ENCODE results near the gene SELENBP1. TPM values are rescaled to one million over a fixed set of nuclear protein-coding genes. Genes with fewer than 3 reads are reported as not detected.

The SELENBP1 gene
- total and polyA plus RNA-seq, 9 of the 15 experiments (the other 6 are each of a cell fraction or from before 2014, with no cell fraction given) = 25.8 to 81.2 (median 47.1) TPM

DNA sequence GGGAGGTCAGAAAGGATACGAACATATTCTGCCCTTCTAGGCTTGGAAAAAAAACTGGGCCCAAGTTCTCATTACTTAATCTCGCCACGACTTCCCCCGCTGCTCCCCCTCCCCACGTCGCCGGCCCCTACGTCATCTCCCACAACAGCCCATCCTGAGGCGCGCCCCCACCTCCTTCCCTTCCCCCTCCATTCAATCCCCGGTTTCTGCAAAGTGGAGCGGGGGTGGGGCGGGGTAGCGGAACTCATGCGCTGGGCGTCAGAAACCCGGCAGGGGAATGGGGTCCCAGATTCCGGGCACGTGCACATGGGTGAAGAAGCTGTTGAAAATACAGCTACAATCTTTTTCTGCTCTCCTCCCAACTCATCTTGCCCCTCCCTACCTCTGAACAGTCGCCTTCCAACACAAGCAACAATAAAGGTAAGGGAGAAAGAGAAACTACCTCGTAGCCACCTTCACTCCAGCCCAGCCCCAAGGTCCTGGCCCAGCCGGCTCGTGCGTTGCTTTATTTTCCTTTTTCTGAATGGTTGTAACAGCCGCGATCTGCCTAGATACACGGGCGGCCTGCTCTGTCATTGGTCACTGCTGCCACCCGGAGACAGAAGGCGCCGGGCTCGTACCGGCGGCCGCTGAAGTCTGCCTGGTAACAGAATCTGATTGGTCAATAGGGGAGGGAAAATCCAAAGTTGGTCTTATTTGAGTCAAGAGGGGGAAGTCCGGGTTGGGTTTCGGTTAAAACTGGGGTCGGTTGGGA is 25.6 kb downstream of the SELENBP1 start, which contains the start of gene RFX5 (continued):
- no peak for TF ChIP-seq ZNF561 (CRISPR knock-in tag; conservative IDR thresholded peaks at IDR 0.05)
- no peak for TF ChIP-seq ZFP1 (CRISPR knock-in tag; IDR thresholded peaks at IDR 0.05)
- TF ChIP-seq FOXJ3 (CRISPR knock-in tag; IDR thresholded peaks at IDR 0.05) = no peak
- no peak for TF ChIP-seq CHD1 (IDR thresholded peaks at IDR 0.05; ENCODE audit: low read length)
- TF ChIP-seq, protein P1, sequence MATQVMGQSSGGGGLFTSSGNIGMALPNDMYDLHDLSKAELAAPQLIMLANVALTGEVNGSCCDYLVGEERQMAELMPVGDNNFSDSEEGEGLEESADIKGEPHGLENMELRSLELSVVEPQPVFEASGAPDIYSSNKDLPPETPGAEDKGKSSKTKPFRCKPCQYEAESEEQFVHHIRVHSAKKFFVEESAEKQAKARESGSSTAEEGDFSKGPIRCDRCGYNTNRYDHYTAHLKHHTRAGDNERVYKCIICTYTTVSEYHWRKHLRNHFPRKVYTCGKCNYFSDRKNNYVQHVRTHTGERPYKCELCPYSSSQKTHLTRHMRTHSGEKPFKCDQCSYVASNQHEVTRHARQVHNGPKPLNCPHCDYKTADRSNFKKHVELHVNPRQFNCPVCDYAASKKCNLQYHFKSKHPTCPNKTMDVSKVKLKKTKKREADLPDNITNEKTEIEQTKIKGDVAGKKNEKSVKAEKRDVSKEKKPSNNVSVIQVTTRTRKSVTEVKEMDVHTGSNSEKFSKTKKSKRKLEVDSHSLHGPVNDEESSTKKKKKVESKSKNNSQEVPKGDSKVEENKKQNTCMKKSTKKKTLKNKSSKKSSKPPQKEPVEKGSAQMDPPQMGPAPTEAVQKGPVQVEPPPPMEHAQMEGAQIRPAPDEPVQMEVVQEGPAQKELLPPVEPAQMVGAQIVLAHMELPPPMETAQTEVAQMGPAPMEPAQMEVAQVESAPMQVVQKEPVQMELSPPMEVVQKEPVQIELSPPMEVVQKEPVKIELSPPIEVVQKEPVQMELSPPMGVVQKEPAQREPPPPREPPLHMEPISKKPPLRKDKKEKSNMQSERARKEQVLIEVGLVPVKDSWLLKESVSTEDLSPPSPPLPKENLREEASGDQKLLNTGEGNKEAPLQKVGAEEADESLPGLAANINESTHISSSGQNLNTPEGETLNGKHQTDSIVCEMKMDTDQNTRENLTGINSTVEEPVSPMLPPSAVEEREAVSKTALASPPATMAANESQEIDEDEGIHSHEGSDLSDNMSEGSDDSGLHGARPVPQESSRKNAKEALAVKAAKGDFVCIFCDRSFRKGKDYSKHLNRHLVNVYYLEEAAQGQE (IDR thresholded peaks at IDR 0.05; ENCODE audit: borderline replicate concordance) = no peak
- TF ChIP-seq, protein P1 (CRISPR knock-in tag; IDR thresholded peaks at IDR 0.05; ENCODE audit: low read depth) = no peak
- peak; percentile 98 for TF ChIP-seq RFX5 (IDR thresholded peaks at IDR 0.05; ENCODE audit: low read depth, low read length)
- peak; percentile 47; the same call in 1 of the 2 replicates for TF ChIP-seq GTF2E2 (tag; IDR thresholded peaks at IDR 0.05)
- TF ChIP-seq POLR2AphosphoS2 (IDR thresholded peaks at IDR 0.05; ENCODE audit: low read length) = no peak
- TF ChIP-seq ZFPM2 (CRISPR knock-in tag; IDR thresholded peaks at IDR 0.05) = no peak
- TF ChIP-seq MYBL2 (IDR thresholded peaks at IDR 0.05; ENCODE audit: low read depth) = no peak; the same call in 1 of the 2 replicates
- TF ChIP-seq MYBL2 (CRISPR knock-in tag; IDR thresholded peaks at IDR 0.05; ENCODE audit: borderline replicate concordance) = no peak
- no peak for TF ChIP-seq IRF2 (CRISPR knock-in tag; IDR thresholded peaks at IDR 0.05)
- no peak for TF ChIP-seq MECOM (CRISPR knock-in tag; IDR thresholded peaks at IDR 0.05)
- TF ChIP-seq ZNF316 (IDR thresholded peaks at IDR 0.05) = peak; percentile 16; the same call in 1 of the 2 replicates
- TF ChIP-seq, protein P2, sequence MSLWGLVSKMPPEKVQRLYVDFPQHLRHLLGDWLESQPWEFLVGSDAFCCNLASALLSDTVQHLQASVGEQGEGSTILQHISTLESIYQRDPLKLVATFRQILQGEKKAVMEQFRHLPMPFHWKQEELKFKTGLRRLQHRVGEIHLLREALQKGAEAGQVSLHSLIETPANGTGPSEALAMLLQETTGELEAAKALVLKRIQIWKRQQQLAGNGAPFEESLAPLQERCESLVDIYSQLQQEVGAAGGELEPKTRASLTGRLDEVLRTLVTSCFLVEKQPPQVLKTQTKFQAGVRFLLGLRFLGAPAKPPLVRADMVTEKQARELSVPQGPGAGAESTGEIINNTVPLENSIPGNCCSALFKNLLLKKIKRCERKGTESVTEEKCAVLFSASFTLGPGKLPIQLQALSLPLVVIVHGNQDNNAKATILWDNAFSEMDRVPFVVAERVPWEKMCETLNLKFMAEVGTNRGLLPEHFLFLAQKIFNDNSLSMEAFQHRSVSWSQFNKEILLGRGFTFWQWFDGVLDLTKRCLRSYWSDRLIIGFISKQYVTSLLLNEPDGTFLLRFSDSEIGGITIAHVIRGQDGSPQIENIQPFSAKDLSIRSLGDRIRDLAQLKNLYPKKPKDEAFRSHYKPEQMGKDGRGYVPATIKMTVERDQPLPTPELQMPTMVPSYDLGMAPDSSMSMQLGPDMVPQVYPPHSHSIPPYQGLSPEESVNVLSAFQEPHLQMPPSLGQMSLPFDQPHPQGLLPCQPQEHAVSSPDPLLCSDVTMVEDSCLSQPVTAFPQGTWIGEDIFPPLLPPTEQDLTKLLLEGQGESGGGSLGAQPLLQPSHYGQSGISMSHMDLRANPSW (CRISPR knock-in tag; IDR thresholded peaks at IDR 0.05) = 0 out of 2 replicates have a peak, but pooled peaks have one; percentile 22
- TF ChIP-seq PTRF (tag; IDR thresholded peaks at IDR 0.05) = no peak
- no peak for TF ChIP-seq CBFB (CRISPR knock-in tag; IDR thresholded peaks at IDR 0.05)
- TF ChIP-seq MCM2 (IDR thresholded peaks at IDR 0.05; ENCODE audit: low read depth) = no peak
- TF ChIP-seq TFAM (CRISPR knock-in tag; conservative IDR thresholded peaks at IDR 0.05) = no peak
